ENCODE measurements around the gene SYTL1. TPM values are rescaled to one million over a fixed set of nuclear protein-coding genes. Genes with fewer than 3 reads are reported as not detected.

SYTL1 gene
- total RNA-seq, 2 experiments from 2014 or later = 39.6 to 45.5 TPM

- DNase-seq = peak; percentile 43
- H3K4me3 Mint-ChIP-seq = no peak overlapping the region
- peaks cover 3% of the 10 kb centered on the region for H3K36me3 Mint-ChIP-seq
- H3K27ac Mint-ChIP-seq = no peak overlapping the region
- peaks cover 2% of the 10 kb centered on the region for H3K4me1 Mint-ChIP-seq
- H3K9me3 Mint-ChIP-seq = no peaks in the 10 kb centered on the region
- no peaks in the 10 kb centered on the region for H3K27me3 Mint-ChIP-seq
Measured at GRCh38 chr1:27349784-27350662, 8.2 kb downstream of the SYTL1 start.

- Mint-ChIP-seq H3K4me3 (no peak overlapping the region), H3K4me1 (peaks cover 8% of the 10 kb centered on the region), H3K27me3 (no peaks in the 10 kb centered on the region), H3K27ac (no peak overlapping the region), H3K36me3 (peaks cover 7% of the 10 kb centered on the region), H3K9me3 (no peaks in the 10 kb centered on the region)
- no peak for DNase-seq
Measured at GRCh38 chr1:27350663-27351540, 9.1 kb downstream of the SYTL1 start.

- Mint-ChIP-seq H3K4me3 (no peak overlapping the region), H3K36me3 (peaks cover 4% of the 10 kb centered on the region)
Measured at GRCh38 chr1:27351541-27352107, 9.8 kb downstream of the SYTL1 start.

GRCh38 chr1:27353166-27353565, 11.3 kb downstream of the SYTL1 start:
- H3K27ac Mint-ChIP-seq = peak overlapping the region; percentile 34
- H3K4me3 Mint-ChIP-seq = no peak overlapping the region
- peaks cover 4% of the 10 kb centered on the region for H3K36me3 Mint-ChIP-seq
- DNase-seq = no peak
- no peaks in the 10 kb centered on the region for H3K9me3 Mint-ChIP-seq
- H3K4me1 Mint-ChIP-seq = peaks cover 23% of the 10 kb centered on the region
- no peaks in the 10 kb centered on the region for H3K27me3 Mint-ChIP-seq

More at GRCh38 chr1:27351541-27352107, 9.8 kb downstream of the SYTL1 start:
- H3K9me3 Mint-ChIP-seq = no peaks in the 10 kb centered on the region
- H3K27ac Mint-ChIP-seq = no peak overlapping the region
- H3K27me3 Mint-ChIP-seq = no peaks in the 10 kb centered on the region
- DNase-seq = no peak
- peaks cover 13% of the 10 kb centered on the region for H3K4me1 Mint-ChIP-seq

GRCh38 chr1:27353629-27354028, 11.8 kb downstream of the SYTL1 start:
- H3K9me3 Mint-ChIP-seq = no peaks in the 10 kb centered on the region
- H3K4me3 Mint-ChIP-seq = no peak overlapping the region
- H3K27me3 Mint-ChIP-seq = no peaks in the 10 kb centered on the region
- H3K36me3 Mint-ChIP-seq = peaks cover 4% of the 10 kb centered on the region
- peaks cover 24% of the 10 kb centered on the region for H3K4me1 Mint-ChIP-seq
- DNase-seq = no peak
- no peak overlapping the region for H3K27ac Mint-ChIP-seq

- peaks cover 4% of the 10 kb centered on the region for H3K36me3 Mint-ChIP-seq
- H3K27me3 Mint-ChIP-seq = peaks cover 4% of the 10 kb centered on the region
- H3K4me3 Mint-ChIP-seq = no peak overlapping the region
- H3K27ac Mint-ChIP-seq = peak overlapping the region; percentile 28
- DNase-seq = no peak
- H3K9me3 Mint-ChIP-seq = no peaks in the 10 kb centered on the region
- H3K4me1 Mint-ChIP-seq = peaks cover 37% of the 10 kb centered on the region
Measured at GRCh38 chr1:27355683-27356082, 13.9 kb downstream of the SYTL1 start.

- Mint-ChIP-seq H3K27ac (peak overlapping the region; percentile 5), H3K27me3 (peaks cover 4% of the 10 kb centered on the region), H3K4me3 (no peak overlapping the region), H3K36me3 (peaks cover 4% of the 10 kb centered on the region), H3K9me3 (no peaks in the 10 kb centered on the region), H3K4me1 (peaks cover 37% of the 10 kb centered on the region)
- no peak for DNase-seq
Measured at GRCh38 chr1:27356277-27356618, 14.4 kb downstream of the SYTL1 start.

- Mint-ChIP-seq H3K9me3 (no peaks in the 10 kb centered on the region), H3K36me3 (peaks cover 4% of the 10 kb centered on the region), H3K27me3 (peaks cover 4% of the 10 kb centered on the region), H3K4me1 (peaks cover 37% of the 10 kb centered on the region), H3K27ac (peak overlapping the region; percentile 63), H3K4me3 (peak overlapping the region; percentile 65)
- DNase-seq = peak; percentile 57
Measured at GRCh38 chr1:27356619-27357280, 14.9 kb downstream of the SYTL1 start.

GRCh38 chr1:27357281-27358037, 15.6 kb downstream of the SYTL1 start:
- peaks cover 4% of the 10 kb centered on the region for H3K36me3 Mint-ChIP-seq
- DNase-seq = peak; percentile 83
- no peaks in the 10 kb centered on the region for H3K9me3 Mint-ChIP-seq
- H3K27me3 Mint-ChIP-seq = peaks cover 4% of the 10 kb centered on the region
- H3K4me3 Mint-ChIP-seq = peak overlapping the region; percentile 65
- H3K4me1 Mint-ChIP-seq = peaks cover 37% of the 10 kb centered on the region
- H3K27ac Mint-ChIP-seq = peak overlapping the region; percentile 63

- no peaks in the 10 kb centered on the region for H3K9me3 Mint-ChIP-seq
- no peak for DNase-seq
- peaks cover 4% of the 10 kb centered on the region for H3K36me3 Mint-ChIP-seq
- no peak overlapping the region for H3K4me3 Mint-ChIP-seq
- H3K4me1 Mint-ChIP-seq = peaks cover 37% of the 10 kb centered on the region
- peaks cover 4% of the 10 kb centered on the region for H3K27me3 Mint-ChIP-seq
- H3K27ac Mint-ChIP-seq = no peak overlapping the region
Measured at GRCh38 chr1:27358038-27358927, 16.5 kb downstream of the SYTL1 start.

- Mint-ChIP-seq H3K36me3 (peaks cover 4% of the 10 kb centered on the region), H3K27ac (no peak overlapping the region), H3K4me1 (peaks cover 37% of the 10 kb centered on the region), H3K4me3 (no peak overlapping the region), H3K9me3 (no peaks in the 10 kb centered on the region), H3K27me3 (peaks cover 4% of the 10 kb centered on the region)
- no peak for DNase-seq
Measured at GRCh38 chr1:27358928-27359313, 17.1 kb downstream of the SYTL1 start.

- Mint-ChIP-seq H3K27me3 (peaks cover 4% of the 10 kb centered on the region), H3K27ac (no peak overlapping the region), H3K36me3 (peaks cover 4% of the 10 kb centered on the region), H3K4me3 (peak overlapping the region; percentile 68), H3K9me3 (no peaks in the 10 kb centered on the region), H3K4me1 (peaks cover 40% of the 10 kb centered on the region)
- no peak for DNase-seq
Measured at GRCh38 chr1:27359822-27360158, 18.0 kb downstream of the SYTL1 start.

GRCh38 chr1:27360159-27361043, 18.6 kb downstream of the SYTL1 start:
- H3K27me3 Mint-ChIP-seq = peaks cover 4% of the 10 kb centered on the region
- DNase-seq = peak; percentile 27
- H3K4me3 Mint-ChIP-seq = peak overlapping the region; percentile 68
- peaks cover 44% of the 10 kb centered on the region for H3K4me1 Mint-ChIP-seq
- H3K27ac Mint-ChIP-seq = no peak overlapping the region
- no peaks in the 10 kb centered on the region for H3K9me3 Mint-ChIP-seq
- peaks cover 4% of the 10 kb centered on the region for H3K36me3 Mint-ChIP-seq

Data from activated naive CD8-positive, alpha-beta T cell treated with anti-CD3 and anti-CD28 coated beads for 36 hours (primary cell).